Fibroblast of lung (primary cell): ENCODE results near the gene TRAPPC5.

Experiments
- EZH2 ChIP-seq: IDR thresholded peaks from 2 replicates; pipeline ENCODE4 v1.5.1; 2012; ENCODE audit warnings: low read length, control low read depth, mild to moderate bottlenecking; ENCODE audit errors: missing control alignments
- TF ChIP-seq, protein P1 (sequence below), 2 donors: IDR thresholded peaks in 1 of 2; conservative IDR thresholded peaks in 1 of 2; 1 replicate in 1 of 2; 2 replicates in 1 of 2; pipeline ENCODE4 v1.5.1; 2011 to 2012; ENCODE audit warnings: low read length in 2 of 2, control low read depth in 1 of 2, inconsistent platforms in 1 of 2, low read depth in 1 of 2, mild to moderate bottlenecking in 1 of 2

- TF ChIP-seq, protein P1, sequence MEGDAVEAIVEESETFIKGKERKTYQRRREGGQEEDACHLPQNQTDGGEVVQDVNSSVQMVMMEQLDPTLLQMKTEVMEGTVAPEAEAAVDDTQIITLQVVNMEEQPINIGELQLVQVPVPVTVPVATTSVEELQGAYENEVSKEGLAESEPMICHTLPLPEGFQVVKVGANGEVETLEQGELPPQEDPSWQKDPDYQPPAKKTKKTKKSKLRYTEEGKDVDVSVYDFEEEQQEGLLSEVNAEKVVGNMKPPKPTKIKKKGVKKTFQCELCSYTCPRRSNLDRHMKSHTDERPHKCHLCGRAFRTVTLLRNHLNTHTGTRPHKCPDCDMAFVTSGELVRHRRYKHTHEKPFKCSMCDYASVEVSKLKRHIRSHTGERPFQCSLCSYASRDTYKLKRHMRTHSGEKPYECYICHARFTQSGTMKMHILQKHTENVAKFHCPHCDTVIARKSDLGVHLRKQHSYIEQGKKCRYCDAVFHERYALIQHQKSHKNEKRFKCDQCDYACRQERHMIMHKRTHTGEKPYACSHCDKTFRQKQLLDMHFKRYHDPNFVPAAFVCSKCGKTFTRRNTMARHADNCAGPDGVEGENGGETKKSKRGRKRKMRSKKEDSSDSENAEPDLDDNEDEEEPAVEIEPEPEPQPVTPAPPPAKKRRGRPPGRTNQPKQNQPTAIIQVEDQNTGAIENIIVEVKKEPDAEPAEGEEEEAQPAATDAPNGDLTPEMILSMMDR (conservative IDR thresholded peaks at IDR 0.05 in 1 of 2, IDR thresholded peaks at IDR 0.05 in 1 of 2; ENCODE audit: low read depth in 1 of 2, low read length in 2 of 2) = no peak
- TF ChIP-seq EZH2 = no peak
Measured at GRCh38 chr19:7692417-7693088, 11.9 kb downstream of the TRAPPC5 start.
